OCI-LY7 (cell line): ENCODE data around the gene OPCML. TPM values are rescaled to one million over a fixed set of nuclear protein-coding genes. Genes with fewer than 3 reads are reported as not detected.

Experiments used
- BruUV-seq: library from RNA; stranded (reverse); fragments of 400-500 nt; replicated peaks from 2 replicates; lab custom pipeline; 2021; lab: Mats Ljungman, UMichigan
- CTCF ChIA-PET: fragments of 300-600 bp; sonication (Branson Sonifier 250); formaldehyde crosslinking; loops from one replicate; lab custom pipeline; 2022; ENCODE audit warnings: antibody characterized with exemption; ENCODE audit not compliant: unreplicated experiment; lab: Charles Lee
- POLR2A ChIA-PET: fragments of 300-600 bp; sonication (Branson Sonifier 250); formaldehyde crosslinking; loops from one replicate; lab custom pipeline; 2022; ENCODE audit warnings: antibody characterized with exemption; lab: Charles Lee
- DNase-seq: peaks from one replicate; pipeline ENCODE4 v3.0.0-alpha.2; 2015; ENCODE audit warnings: low spot score
- H2AFZ ChIP-seq: fragments of 200-600 bp; sonication (generic), shearing (Covaris generic); 2 replicates; pipeline ENCODE4 v1.6.1; 2014; ENCODE audit warnings: mild to moderate bottlenecking, antibody characterized with exemption, low read length, moderate library complexity
- H3K27ac ChIP-seq: fragments of 200-600 bp; sonication (generic); 2 replicates; pipeline ENCODE4 v1.5.1; 2014; ENCODE audit warnings: mixed run types, low read depth, mild to moderate bottlenecking, moderate library complexity, low read length, inconsistent platforms; ENCODE audit not compliant: poor library complexity, severe bottlenecking
- H3K36me3 ChIP-seq: fragments of 200-600 bp; sonication (generic); 2 replicates; pipeline ENCODE4 v1.6.1; 2014; ENCODE audit warnings: mild to moderate bottlenecking, antibody characterized with exemption, low read length, moderate library complexity, mixed read lengths; ENCODE audit not compliant: insufficient read depth
- H3K4me1 ChIP-seq: fragments of 200-600 bp; sonication (generic); 2 replicates; pipeline ENCODE4 v1.5.1; 2014; ENCODE audit warnings: mild to moderate bottlenecking, low read length; ENCODE audit not compliant: insufficient read depth, poor library complexity, severe bottlenecking
- H3K4me2 ChIP-seq: fragments of 200-600 bp; sonication (generic); 2 replicates; pipeline ENCODE4 v1.6.1; 2014; ENCODE audit warnings: mild to moderate bottlenecking, low read length
- H3K4me3 ChIP-seq: fragments of 200-600 bp; sonication (generic); 2 replicates; pipeline ENCODE4 v1.5.1; 2014; ENCODE audit warnings: mild to moderate bottlenecking, low read depth, low read length; ENCODE audit not compliant: poor library complexity, severe bottlenecking
- H3K79me2 ChIP-seq: fragments of 200-600 bp; sonication (generic); 2 replicates; pipeline ENCODE4 v1.6.1; 2016; ENCODE audit warnings: low read depth, mild to moderate bottlenecking, low read length, moderate library complexity, mixed read lengths; ENCODE audit not compliant: insufficient read depth
- H3K9me2 ChIP-seq: fragments of 200-600 bp; sonication (generic); 2 replicates; pipeline ENCODE4 v1.6.1; 2016; ENCODE audit warnings: mild to moderate bottlenecking, low read length, mixed read lengths; ENCODE audit not compliant: insufficient read depth
- H3K9me3 ChIP-seq: fragments of 200-600 bp; sonication (generic); 2 replicates; pipeline ENCODE4 v1.6.1; 2014; ENCODE audit warnings: mild to moderate bottlenecking, mixed run types, low read length, mixed read lengths
- H4K20me1 ChIP-seq: fragments of 200-600 bp; sonication (generic); 2 replicates; pipeline ENCODE4 v1.6.1; 2014; ENCODE audit warnings: mild to moderate bottlenecking, antibody characterized with exemption, low read length, moderate library complexity, mixed read lengths; ENCODE audit not compliant: insufficient read depth
- EZH2phosphoT487 ChIP-seq: fragments of 200-600 bp; sonication (generic); IDR thresholded peaks from 2 replicates; pipeline ENCODE4 v1.6.1; 2018; ENCODE audit warnings: low read depth, borderline replicate concordance, mild to moderate bottlenecking, mixed run types, antibody characterized with exemption, low read length, moderate library complexity, mixed read lengths
- intact Hi-C: fragments of 100-400 bp; cut with micrococcal nuclease; formaldehyde crosslinking; loops from one replicate; pipeline ENCODE4 v1.10.0; 2022; ENCODE audit not compliant: unreplicated experiment
- total RNA-seq, 2 experiments: library from RNA; depleted of rRNA in 1 of 2; stranded (reverse); fragments of >200 nt in 1 of 2; shearing (Covaris generic) in 1 of 2; gene quantifications; 2 replicates each; pipeline ENCODE4 v1.2.3, GENCODE V29; 2014 to 2022
- TF ChIP-seq, protein P1 (sequence below): fragments of 200-600 bp; sonication (generic); conservative IDR thresholded peaks from 2 replicates; pipeline ENCODE4 v1.5.1; 2014; ENCODE audit warnings: mild to moderate bottlenecking, antibody characterized with exemption, low read length, moderate library complexity, mixed read lengths

Gene OPCML
- total RNA-seq, 2 experiments from 2014 or later = not detected

DNA sequence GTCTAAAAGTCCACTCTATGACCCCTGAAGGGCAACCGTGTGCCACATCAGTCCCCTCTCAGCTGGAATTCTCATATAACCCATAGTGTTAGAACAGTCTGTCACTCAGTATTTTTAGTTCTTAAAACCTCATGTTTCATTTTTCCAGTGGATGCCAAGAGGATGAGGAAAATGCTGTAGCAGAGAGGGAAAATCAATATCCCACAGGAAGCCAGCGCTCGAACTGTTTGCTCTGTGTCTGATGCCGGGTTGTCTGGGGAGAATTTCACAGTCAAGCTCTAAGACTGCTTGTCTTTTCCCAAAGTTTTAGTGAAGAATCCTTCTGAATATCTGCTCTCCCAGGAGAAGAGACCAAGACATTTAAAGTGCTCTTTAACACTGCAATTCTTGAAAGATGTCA lies 360.9 kb downstream of the OPCML start:
- intact Hi-C loops = no loop called here
- no peaks in the 10 kb centered on the region for H3K9me2 ChIP-seq
- POLR2A ChIA-PET = no interaction called here
- no peak overlapping the region for H2AFZ ChIP-seq
- DNase-seq = no peak
- no peaks in the 10 kb centered on the region for H3K4me1 ChIP-seq
- no peak overlapping the region for H3K4me3 ChIP-seq
- H3K36me3 ChIP-seq = no peaks in the 10 kb centered on the region
- no TSS peak for BruUV-seq
- no peak overlapping the region for H3K27ac ChIP-seq
- no peaks in the 10 kb centered on the region for H4K20me1 ChIP-seq
- H3K4me2 ChIP-seq = no peak overlapping the region
- H3K79me2 ChIP-seq = no peaks in the 10 kb centered on the region
- H3K9me3 ChIP-seq = no peaks in the 10 kb centered on the region
- CTCF ChIA-PET = no interaction called here
- TF ChIP-seq, protein P1, sequence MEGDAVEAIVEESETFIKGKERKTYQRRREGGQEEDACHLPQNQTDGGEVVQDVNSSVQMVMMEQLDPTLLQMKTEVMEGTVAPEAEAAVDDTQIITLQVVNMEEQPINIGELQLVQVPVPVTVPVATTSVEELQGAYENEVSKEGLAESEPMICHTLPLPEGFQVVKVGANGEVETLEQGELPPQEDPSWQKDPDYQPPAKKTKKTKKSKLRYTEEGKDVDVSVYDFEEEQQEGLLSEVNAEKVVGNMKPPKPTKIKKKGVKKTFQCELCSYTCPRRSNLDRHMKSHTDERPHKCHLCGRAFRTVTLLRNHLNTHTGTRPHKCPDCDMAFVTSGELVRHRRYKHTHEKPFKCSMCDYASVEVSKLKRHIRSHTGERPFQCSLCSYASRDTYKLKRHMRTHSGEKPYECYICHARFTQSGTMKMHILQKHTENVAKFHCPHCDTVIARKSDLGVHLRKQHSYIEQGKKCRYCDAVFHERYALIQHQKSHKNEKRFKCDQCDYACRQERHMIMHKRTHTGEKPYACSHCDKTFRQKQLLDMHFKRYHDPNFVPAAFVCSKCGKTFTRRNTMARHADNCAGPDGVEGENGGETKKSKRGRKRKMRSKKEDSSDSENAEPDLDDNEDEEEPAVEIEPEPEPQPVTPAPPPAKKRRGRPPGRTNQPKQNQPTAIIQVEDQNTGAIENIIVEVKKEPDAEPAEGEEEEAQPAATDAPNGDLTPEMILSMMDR = no peak
- no peak for TF ChIP-seq EZH2phosphoT487

DNA sequence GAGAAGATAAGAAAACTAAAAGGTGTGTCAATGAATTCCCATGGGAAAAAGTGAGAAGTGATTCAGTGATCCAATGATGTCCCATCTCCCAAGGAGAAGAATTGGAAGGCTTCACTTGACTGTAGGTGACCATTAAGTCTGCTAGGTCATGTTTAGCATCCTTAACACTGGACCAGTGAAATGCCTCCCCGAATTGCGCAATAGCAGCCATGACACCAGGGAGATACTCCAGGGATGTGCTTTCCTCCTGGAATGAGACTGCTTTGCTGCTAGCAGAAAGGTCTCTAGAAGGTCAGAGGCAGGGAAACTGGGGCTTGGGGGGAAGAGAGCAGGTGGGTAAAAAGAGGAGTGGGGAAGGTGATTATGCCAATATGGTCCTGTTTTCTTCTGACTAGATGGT lies 364.3 kb downstream of the OPCML start:
- Histone ChIP-seq H3K36me3 (no peaks in the 10 kb centered on the region), H3K9me3 (no peaks in the 10 kb centered on the region), H3K9me2 (no peaks in the 10 kb centered on the region), H3K4me2 (no peak overlapping the region), H3K27ac (no peak overlapping the region), H4K20me1 (no peaks in the 10 kb centered on the region), H3K4me1 (no peaks in the 10 kb centered on the region), H3K4me3 (no peak overlapping the region), H2AFZ (no peak overlapping the region), H3K79me2 (no peaks in the 10 kb centered on the region)
- BruUV-seq = no TSS peak
- DNase-seq = no peak
- CTCF ChIA-PET = no interaction called here
- intact Hi-C loops = no loop called here
- POLR2A ChIA-PET = no interaction called here
- TF ChIP-seq, protein P1 = no peak
- no peak for TF ChIP-seq EZH2phosphoT487

DNA sequence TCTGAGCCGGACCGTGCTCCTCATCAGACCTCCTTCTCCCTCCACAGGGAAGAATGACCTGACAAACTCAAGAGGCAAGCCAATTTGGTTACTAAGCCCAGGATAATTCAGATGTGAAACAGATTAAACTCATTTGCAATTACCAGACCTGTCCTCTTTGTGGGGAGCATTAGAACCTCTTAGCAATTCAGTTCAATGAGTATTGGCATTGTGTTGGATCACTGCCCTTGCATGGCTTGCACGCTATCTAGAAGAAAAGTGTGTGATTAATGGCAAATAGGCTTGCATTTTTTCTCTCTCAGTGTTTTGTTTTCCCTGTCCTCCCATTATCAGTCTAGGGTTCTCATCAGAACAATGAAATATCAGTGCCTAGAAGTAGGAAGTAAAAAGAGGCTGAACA lies 365.6 kb downstream of the OPCML start:
- Histone ChIP-seq H3K4me3 (no peak overlapping the region), H2AFZ (no peak overlapping the region), H3K9me3 (no peaks in the 10 kb centered on the region), H4K20me1 (no peaks in the 10 kb centered on the region), H3K27ac (no peak overlapping the region), H3K36me3 (no peaks in the 10 kb centered on the region), H3K4me2 (no peak overlapping the region), H3K79me2 (no peaks in the 10 kb centered on the region), H3K9me2 (no peaks in the 10 kb centered on the region), H3K4me1 (no peaks in the 10 kb centered on the region)
- DNase-seq = no peak
- ChIA-PET POLR2A (no interaction called here), CTCF (no interaction called here)
- intact Hi-C loops = no loop called here
- TF ChIP-seq EZH2phosphoT487 = no peak
- TF ChIP-seq, protein P1 = no peak
- BruUV-seq = no TSS peak
